ENCODE measurements around the gene A3GALT2.

The A3GALT2 gene

GRCh38 chr1:33350611-33351280 lies 29.8 kb upstream of the A3GALT2 start:
- TF ChIP-seq ZNF366 (tag by site-specific recombination; conservative IDR thresholded peaks at IDR 0.05) (peak; percentile 86), ZNF701 (tag by site-specific recombination; IDR thresholded peaks at IDR 0.05) (0 out of 2 replicates have a peak, but pooled peaks have one; percentile 12), ZNF600 (tag by site-specific recombination; IDR thresholded peaks at IDR 0.05) (0 out of 2 replicates have a peak, but pooled peaks have one; percentile 8), PRDM1 (tag by site-specific recombination; IDR thresholded peaks at IDR 0.05) (peak; percentile 66; the same call in 1 of the 2 replicates), ZNF398 (tag by site-specific recombination; IDR thresholded peaks at IDR 0.05) (no peak), ZNF18 (tag by site-specific recombination; IDR thresholded peaks at IDR 0.05) (no peak), ZBTB10 (tag by site-specific recombination; IDR thresholded peaks at IDR 0.05) (0 out of 2 replicates have a peak, but pooled peaks have one; percentile 7), ZNF335 (tag by site-specific recombination; conservative IDR thresholded peaks at IDR 0.05) (peak; percentile 88)
- Histone ChIP-seq H3K4me1 (ENCODE audit: control insufficient read depth, insufficient read depth, low read length) (peaks cover 17% of the 10 kb centered on the region), H3K4me3 (ENCODE audit: low read depth, low read length) (peak overlapping the region; percentile 54), H3K9me3 (ENCODE audit: control insufficient read depth, insufficient read depth, low read depth, low read length) (no peaks in the 10 kb centered on the region), H3K27ac (ENCODE audit: extremely low read depth, low read depth, low read length) (no peak overlapping the region; the same call in 1 of the 2 replicates), H3K36me3 (ENCODE audit: control insufficient read depth in 2 of 2, insufficient read depth in 1 of 2, low read length in 2 of 2) (peaks cover 0 to 27% of the 10 kb centered on the region in 2 experiments; a peak in 1 of 3 replicates)
- ChIA-PET CTCF (interaction anchor here (0.6 to 1.0 kb wide), 5 partner anchors 11 to 201 kb away, joined by 3 to 4 read pairs (median 3); no protein-coding TSS in a partner anchor), POLR2A (interaction anchor here (1.1 to 1.5 kb wide), 5 partner anchors 13 to 223 kb away, joined by 3 to 7 read pairs (median 4); no protein-coding TSS in a partner anchor)

GRCh38 chr1:33349778-33350610 lies 29.1 kb upstream of the A3GALT2 start:
- Histone ChIP-seq H3K9me3 (ENCODE audit: control insufficient read depth, insufficient read depth, low read depth, low read length) (no peaks in the 10 kb centered on the region), H3K4me1 (ENCODE audit: control insufficient read depth, insufficient read depth, low read length) (peaks cover 17% of the 10 kb centered on the region), H3K4me3 (ENCODE audit: low read depth, low read length) (peak overlapping the region; percentile 66), H3K36me3 (ENCODE audit: control insufficient read depth in 2 of 2, insufficient read depth in 1 of 2, low read length in 2 of 2) (peaks cover 0 to 34% of the 10 kb centered on the region in 2 experiments; a peak in 1 of 3 replicates), H3K27ac (ENCODE audit: extremely low read depth, low read depth, low read length) (peak overlapping the region; percentile 87; the same call in 1 of the 2 replicates)
- ChIA-PET CTCF (interaction anchor here (0.7 to 0.8 kb wide), 2 partner anchors 12 to 66 kb away, joined by 3 to 4 read pairs; no protein-coding TSS in a partner anchor), POLR2A (interaction anchor here (0.6 to 1.6 kb wide), 17 partner anchors 12 to 1575 kb away, joined by 3 to 9 read pairs (median 4); partner anchors contain the start of gene TRIM62)
- no peak for TF ChIP-seq ZNF175 (tag by site-specific recombination; IDR thresholded peaks at IDR 0.05)
- no peak for TF ChIP-seq ZNF146 (tag by site-specific recombination; IDR thresholded peaks at IDR 0.05)
- no peak for TF ChIP-seq ZBTB44 (tag by site-specific recombination; IDR thresholded peaks at IDR 0.05)
- TF ChIP-seq INSM2 (tag by site-specific recombination; IDR thresholded peaks at IDR 0.05) = 0 out of 2 replicates have a peak, but pooled peaks have one; percentile 9
- TF ChIP-seq ZNF510 (tag by site-specific recombination; IDR thresholded peaks at IDR 0.05; ENCODE audit: insufficient replicate concordance) = no peak
- TF ChIP-seq ZBTB7A (tag by site-specific recombination; IDR thresholded peaks at IDR 0.05; ENCODE audit: low read depth) = peak; percentile 64; the same call in 1 of the 2 replicates
- TF ChIP-seq BCL6B (tag by site-specific recombination; IDR thresholded peaks at IDR 0.05) = no peak
- TF ChIP-seq ZNF548 (tag by site-specific recombination; IDR thresholded peaks at IDR 0.05) = no peak
- TF ChIP-seq ZNF514 (tag by site-specific recombination; IDR thresholded peaks at IDR 0.05) = no peak
